Suprapubic skin (tissue), 4 donors: Measurements from ENCODE around the gene UPF1.

Experiments used
- CTCF ChIP-seq, 2 donors: fragments of 200-600 bp in 1 of 2; fragments of 450-650 bp in 1 of 2; sonication (generic) in 1 of 2; IDR thresholded peaks; one replicate each; pipeline ENCODE4 v1.5.1; 2016 to 2019; ENCODE audit warnings: antibody characterized with exemption in 2 of 2, mild to moderate bottlenecking in 1 of 2, moderate library complexity in 1 of 2
- EP300 ChIP-seq: sonication (generic); formaldehyde crosslinking; IDR thresholded peaks from one replicate; pipeline ENCODE4 v1.6.1; 2017; ENCODE audit warnings: antibody characterized with exemption
- POLR2A ChIP-seq, 2 donors: fragments of 450-650 bp; IDR thresholded peaks; one replicate each; pipeline ENCODE4 v1.6.1; 2017; ENCODE audit warnings: antibody characterized with exemption in 2 of 2, mild to moderate bottlenecking in 2 of 2, moderate library complexity in 2 of 2
- POLR2AphosphoS5 ChIP-seq, 3 donors: sonication (generic); formaldehyde crosslinking; IDR thresholded peaks; one replicate each; pipeline ENCODE4 v1.6.1; 2017; ENCODE audit warnings: antibody characterized with exemption in 3 of 3

DNA sequence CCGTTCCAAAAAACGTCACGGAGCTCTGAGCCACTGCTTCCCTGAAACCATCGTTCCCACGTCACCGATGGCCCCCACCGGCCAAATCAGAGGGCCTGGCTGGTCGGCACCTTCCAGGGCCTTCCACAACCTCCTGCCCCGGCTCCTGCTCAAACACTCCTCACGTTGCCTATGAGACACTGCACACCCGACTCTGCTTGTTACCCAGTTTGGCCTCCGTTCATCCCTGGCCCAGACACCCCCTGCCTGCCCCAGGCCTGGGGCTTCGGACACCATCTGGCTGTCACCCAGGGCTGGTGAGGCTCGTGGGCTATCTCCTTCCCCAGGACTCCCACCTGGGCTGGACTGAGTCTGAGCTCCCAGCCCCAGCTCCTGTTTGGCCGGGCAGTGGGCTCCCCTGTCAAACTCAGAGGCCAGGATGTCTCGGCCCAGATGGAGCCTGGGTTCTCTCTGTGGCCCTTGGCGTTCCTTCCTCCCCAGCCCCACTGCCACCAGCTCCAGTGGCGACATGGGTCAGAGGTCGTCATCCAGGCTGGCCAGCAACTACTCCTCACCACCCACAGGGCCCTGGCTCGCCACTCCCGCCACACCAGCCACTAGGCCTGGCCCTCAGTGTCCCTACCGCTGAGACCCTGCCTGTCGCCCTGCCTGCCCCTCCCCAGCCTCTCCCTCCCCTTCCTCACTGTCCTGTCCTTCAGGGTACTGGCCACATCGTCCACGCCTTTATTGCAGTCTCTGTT is 46.5 kb downstream of the UPF1 start:
- TF ChIP-seq CTCF (IDR thresholded peaks at IDR 0.05) (no peak), POLR2AphosphoS5 (IDR thresholded peaks at IDR 0.05) (no peak), POLR2A (IDR thresholded peaks at IDR 0.05) (no peak), EP300 (no peak)
